GM18909 (cell line): ENCODE measurements around the gene SMCO3.
A peak's percentile ranks its signal among the peaks of the same experiment; 100 is the strongest.
"Not testable (repeated sequence)": the region's sequence is repeated elsewhere in the genome, so short reads cannot be mapped to it uniquely, and the experiment has no call there.

ENCODE experiments used
- ATAC-seq: cut with Tn5 transposase; IDR thresholded peaks from one replicate; pipeline ENCODE4 v1.9.1; 2021; ENCODE audit warnings: mild to moderate bottlenecking; ENCODE audit not compliant: unreplicated experiment, poor library complexity

SMCO3 gene

GRCh38 chr12:14776236-14776961 lies 37.6 kb downstream of the SMCO3 start:
- no peak for ATAC-seq

- no peak for ATAC-seq
Observed at GRCh38 chr12:14775636-14775980, 38.4 kb downstream of the SMCO3 start.

- no peak for ATAC-seq
Observed at GRCh38 chr12:14774906-14775635, 38.9 kb downstream of the SMCO3 start.

- ATAC-seq = peak; percentile 64
Observed at GRCh38 chr12:14774074-14774905, 39.7 kb downstream of the SMCO3 start.

GRCh38 chr12:14773685-14774073 lies 40.3 kb downstream of the SMCO3 start:
- peak; percentile 20 for ATAC-seq

GRCh38 chr12:14772946-14773345 lies 41.0 kb downstream of the SMCO3 start:
- no peak for ATAC-seq

GRCh38 chr12:14771651-14772137 lies 42.3 kb downstream of the SMCO3 start:
- ATAC-seq = no peak

- peak; percentile 22 for ATAC-seq
Observed at GRCh38 chr12:14770496-14771461, 43.2 kb downstream of the SMCO3 start.

- ATAC-seq = peak; percentile 40
Observed at GRCh38 chr12:14769969-14770495, 44.0 kb downstream of the SMCO3 start.

GRCh38 chr12:14769466-14769968 lies 44.5 kb downstream of the SMCO3 start:
- peak; percentile 3 for ATAC-seq

GRCh38 chr12:14768823-14769405 lies 45.1 kb downstream of the SMCO3 start:
- no peak for ATAC-seq

- no peak for ATAC-seq
Observed at GRCh38 chr12:14767617-14768016, 46.4 kb downstream of the SMCO3 start.

GRCh38 chr12:14766649-14767215 lies 47.2 kb downstream of the SMCO3 start:
- no peak for ATAC-seq

GRCh38 chr12:14766020-14766419 lies 48.0 kb downstream of the SMCO3 start:
- ATAC-seq = not testable (repeated sequence)

- no peak for ATAC-seq
Observed at GRCh38 chr12:14765398-14765797, 48.6 kb downstream of the SMCO3 start.

GRCh38 chr12:14759711-14760280 lies 54.2 kb downstream of the SMCO3 start:
- not testable (repeated sequence) for ATAC-seq

- ATAC-seq = no peak
Observed at GRCh38 chr12:14756334-14757143, 57.4 kb downstream of the SMCO3 start.
